H1 (cell line): ENCODE results near the gene ROM1. TPM values are rescaled to one million over a fixed set of nuclear protein-coding genes. Genes with fewer than 3 reads are reported as not detected.

Source experiments
- SP4 ChIP-seq: IDR thresholded peaks from 2 replicates; pipeline ENCODE4 v1.6.1; 2012; ENCODE audit warnings: low read length, inconsistent platforms
- TEAD4 ChIP-seq: IDR thresholded peaks from 2 replicates; pipeline ENCODE4 v1.6.1; 2012; ENCODE audit warnings: low read depth, low read length, inconsistent platforms, mixed read lengths
- polyA plus RNA-seq, 7 experiments: library from polyadenylated mRNA; depleted of rRNA in 3 of 7; stranded (reverse) in 5 of 7; unstranded in 2 of 7; fragments of >200 nt in 5 of 7; fragments of 200-250 nt in 2 of 7; gene quantifications; 1 replicate in 5 of 7; 2 replicates in 1 of 7; 4 replicates in 1 of 7; pipeline versions ENCODE4 v1.2.1 to v1.2.3, GENCODE V29; 2011 to 2013; ENCODE audit warnings: missing spikeins in 2 of 7, mixed read lengths in 2 of 7
- total RNA-seq: library from RNA; stranded (reverse); fragmentation: NEBNext Ultra II Directional; extraction: Animal tissue kit (Norgen Biotek cat#: 25700); gene quantifications from 2 replicates; pipeline ENCODE4 v1.2.1, GENCODE V29; 2021

The ROM1 gene
- total and polyA plus RNA-seq, 2 of the 8 experiments (the other 6 are each of a cell fraction or from before 2014, with no cell fraction given) = 0.86 to 2.2 TPM

GRCh38 chr11:62607714-62608113 lies 5.3 kb upstream of the ROM1 start (continued):
- TF ChIP-seq TEAD4 = no peak
- TF ChIP-seq SP4 = no peak
